ENCODE measurements around the gene ASTN2.

Gene ASTN2

GRCh38 chr9:116502746-116503145 is 912.1 kb downstream of the ASTN2 start:
- no peak for DNase-seq (ENCODE audit: low spot score)

GRCh38 chr9:116501871-116502270 is 913.0 kb downstream of the ASTN2 start:
- no peak for DNase-seq (ENCODE audit: low spot score)

- peak; percentile 59 for DNase-seq (ENCODE audit: low spot score)
Observed at GRCh38 chr9:116499986-116500871, 914.6 kb downstream of the ASTN2 start.

GRCh38 chr9:116499434-116499833 is 915.4 kb downstream of the ASTN2 start:
- no peak for DNase-seq (ENCODE audit: low spot score)

- DNase-seq (ENCODE audit: low spot score) = no peak
Observed at GRCh38 chr9:116497095-116497890, 917.6 kb downstream of the ASTN2 start.

GRCh38 chr9:116496167-116496566 is 918.7 kb downstream of the ASTN2 start:
- no peak for DNase-seq (ENCODE audit: low spot score)

- DNase-seq (ENCODE audit: low spot score) = no peak
Observed at GRCh38 chr9:116495725-116496124, 919.1 kb downstream of the ASTN2 start.

GRCh38 chr9:116494815-116495634 is 919.8 kb downstream of the ASTN2 start:
- DNase-seq (ENCODE audit: low spot score) = no peak

- no peak for DNase-seq (ENCODE audit: low spot score)
Observed at GRCh38 chr9:116493183-116493860, 921.5 kb downstream of the ASTN2 start.

GRCh38 chr9:116491659-116492058 is 923.2 kb downstream of the ASTN2 start:
- DNase-seq (ENCODE audit: low spot score) = no peak

- no peak for DNase-seq (ENCODE audit: low spot score)
Observed at GRCh38 chr9:116491219-116491618, 923.6 kb downstream of the ASTN2 start.

- no peak for DNase-seq (ENCODE audit: low spot score)
Observed at GRCh38 chr9:116490321-116490720, 924.5 kb downstream of the ASTN2 start.

GRCh38 chr9:116488373-116488772 is 926.5 kb downstream of the ASTN2 start:
- DNase-seq (ENCODE audit: low spot score) = no peak

GRCh38 chr9:116484492-116485061 is 930.3 kb downstream of the ASTN2 start:
- DNase-seq (ENCODE audit: low spot score) = no peak

GRCh38 chr9:116483622-116484491 is 931.0 kb downstream of the ASTN2 start:
- no peak for DNase-seq (ENCODE audit: low spot score)

GRCh38 chr9:116482740-116483139 is 932.1 kb downstream of the ASTN2 start:
- no peak for DNase-seq (ENCODE audit: low spot score)

- no peak for DNase-seq (ENCODE audit: low spot score)
Observed at GRCh38 chr9:116480700-116481099, 934.2 kb downstream of the ASTN2 start.

- DNase-seq (ENCODE audit: low spot score) = no peak
Observed at GRCh38 chr9:116479967-116480366, 934.9 kb downstream of the ASTN2 start.

GRCh38 chr9:116479056-116479544 is 935.8 kb downstream of the ASTN2 start:
- DNase-seq (ENCODE audit: low spot score) = no peak

- no peak for DNase-seq (ENCODE audit: low spot score)
Observed at GRCh38 chr9:116477584-116478141, 937.2 kb downstream of the ASTN2 start.

All from AG08396 (cell line).